ENCODE results near the gene C1orf232. TPM values are rescaled to one million over a fixed set of nuclear protein-coding genes. Genes with fewer than 3 reads are reported as not detected.

C1orf232 gene
- polyA plus RNA-seq, 2 of the 4 experiments (the other 2 are of a cell fraction), result not detected

DNA sequence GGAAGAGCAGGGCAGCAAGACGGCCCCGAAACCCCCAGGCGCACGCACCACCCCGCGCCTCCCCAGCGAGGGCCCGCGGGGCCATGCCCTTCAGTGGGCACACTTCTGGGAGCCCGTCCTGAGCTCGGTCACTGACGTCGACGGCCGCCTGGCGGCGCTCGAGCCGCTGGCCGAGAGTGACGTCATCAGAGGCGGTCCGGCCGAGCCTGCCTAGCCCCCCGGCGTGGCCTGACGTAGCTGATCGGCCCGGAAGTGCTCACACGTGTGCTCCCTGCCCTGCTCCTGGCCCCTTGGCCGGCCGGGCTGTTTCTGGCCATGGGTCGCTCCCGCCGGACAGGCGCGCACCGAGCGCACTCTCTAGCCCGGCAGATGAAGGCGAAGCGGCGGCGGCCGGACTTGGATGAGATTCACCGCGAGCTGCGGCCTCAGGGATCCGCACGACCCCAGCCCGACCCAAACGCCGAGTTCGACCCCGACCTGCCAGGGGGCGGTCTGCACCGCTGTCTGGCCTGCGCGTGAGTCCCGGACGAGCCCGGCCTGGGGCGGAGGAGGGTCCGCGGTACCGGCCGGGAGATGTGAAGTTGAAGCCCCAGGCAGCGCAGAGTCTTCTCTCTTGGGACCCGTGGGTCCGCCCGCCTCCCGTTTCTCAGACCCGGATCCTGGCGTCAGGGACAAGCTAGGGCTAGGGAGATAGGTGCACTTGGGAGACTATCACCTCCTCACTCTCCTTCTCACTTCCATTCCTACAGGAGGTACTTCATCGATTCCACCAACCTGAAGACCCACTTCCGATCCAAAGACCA, 1.1 kb upstream of the C1orf232 start, which contains the start of gene ZNF593 (continued):
- TF ChIP-seq FOSL2 (IDR thresholded peaks at IDR 0.05) (no peak), FOSL2 (CRISPR knock-in tag; IDR thresholded peaks at IDR 0.05) (peak; percentile 90), ZFP36 (IDR thresholded peaks at IDR 0.05; ENCODE audit: borderline replicate concordance, partially characterized antibody) (no peak), EHMT2 (IDR thresholded peaks at IDR 0.05; ENCODE audit: low read depth) (no peak), EP300 (IDR thresholded peaks at IDR 0.05) (no peak), PHF8 (IDR thresholded peaks at IDR 0.05; ENCODE audit: borderline replicate concordance, low read depth) (peak; percentile 64; the same call in 1 of the 2 replicates), SMC3 (IDR thresholded peaks at IDR 0.05) (peak; percentile 68), HOXB13 (CRISPR knock-in tag; IDR thresholded peaks at IDR 0.05; ENCODE audit: low read depth) (no peak), BHLHE40 (IDR thresholded peaks at IDR 0.05; ENCODE audit: low read depth, low read length) (no peak), RNF2 (IDR thresholded peaks at IDR 0.05; ENCODE audit: borderline replicate concordance, low read depth) (no peak), TFCP2L1 (CRISPR knock-in tag; IDR thresholded peaks at IDR 0.05) (no peak), ZSCAN20 (CRISPR knock-in tag; IDR thresholded peaks at IDR 0.05) (no peak), RFX5 (IDR thresholded peaks at IDR 0.05) (0 out of 2 replicates have a peak, but pooled peaks have one; percentile 43), FOXS1 (CRISPR knock-in tag; IDR thresholded peaks at IDR 0.05) (no peak), MAZ (IDR thresholded peaks at IDR 0.05; ENCODE audit: borderline replicate concordance, low read depth, low read length) (0 out of 2 replicates have a peak, but pooled peaks have one; percentile 26), NR3C1 (IDR thresholded peaks at IDR 0.05) (no peak)
- TF ChIP-seq, protein P1, sequence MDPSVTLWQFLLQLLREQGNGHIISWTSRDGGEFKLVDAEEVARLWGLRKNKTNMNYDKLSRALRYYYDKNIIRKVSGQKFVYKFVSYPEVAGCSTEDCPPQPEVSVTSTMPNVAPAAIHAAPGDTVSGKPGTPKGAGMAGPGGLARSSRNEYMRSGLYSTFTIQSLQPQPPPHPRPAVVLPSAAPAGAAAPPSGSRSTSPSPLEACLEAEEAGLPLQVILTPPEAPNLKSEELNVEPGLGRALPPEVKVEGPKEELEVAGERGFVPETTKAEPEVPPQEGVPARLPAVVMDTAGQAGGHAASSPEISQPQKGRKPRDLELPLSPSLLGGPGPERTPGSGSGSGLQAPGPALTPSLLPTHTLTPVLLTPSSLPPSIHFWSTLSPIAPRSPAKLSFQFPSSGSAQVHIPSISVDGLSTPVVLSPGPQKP (IDR thresholded peaks at IDR 0.05; ENCODE audit: low read depth, low read length), result no peak
- TF ChIP-seq, protein P2, sequence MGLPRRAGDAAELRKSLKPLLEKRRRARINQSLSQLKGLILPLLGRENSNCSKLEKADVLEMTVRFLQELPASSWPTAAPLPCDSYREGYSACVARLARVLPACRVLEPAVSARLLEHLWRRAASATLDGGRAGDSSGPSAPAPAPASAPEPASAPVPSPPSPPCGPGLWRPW (IDR thresholded peaks at IDR 0.05), result no peak
- TF ChIP-seq, protein P3, sequence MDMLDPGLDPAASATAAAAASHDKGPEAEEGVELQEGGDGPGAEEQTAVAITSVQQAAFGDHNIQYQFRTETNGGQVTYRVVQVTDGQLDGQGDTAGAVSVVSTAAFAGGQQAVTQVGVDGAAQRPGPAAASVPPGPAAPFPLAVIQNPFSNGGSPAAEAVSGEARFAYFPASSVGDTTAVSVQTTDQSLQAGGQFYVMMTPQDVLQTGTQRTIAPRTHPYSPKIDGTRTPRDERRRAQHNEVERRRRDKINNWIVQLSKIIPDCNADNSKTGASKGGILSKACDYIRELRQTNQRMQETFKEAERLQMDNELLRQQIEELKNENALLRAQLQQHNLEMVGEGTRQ (IDR thresholded peaks at IDR 0.05), result peak; percentile 38; the same call in 1 of the 2 replicates
- TF ChIP-seq, protein P4, sequence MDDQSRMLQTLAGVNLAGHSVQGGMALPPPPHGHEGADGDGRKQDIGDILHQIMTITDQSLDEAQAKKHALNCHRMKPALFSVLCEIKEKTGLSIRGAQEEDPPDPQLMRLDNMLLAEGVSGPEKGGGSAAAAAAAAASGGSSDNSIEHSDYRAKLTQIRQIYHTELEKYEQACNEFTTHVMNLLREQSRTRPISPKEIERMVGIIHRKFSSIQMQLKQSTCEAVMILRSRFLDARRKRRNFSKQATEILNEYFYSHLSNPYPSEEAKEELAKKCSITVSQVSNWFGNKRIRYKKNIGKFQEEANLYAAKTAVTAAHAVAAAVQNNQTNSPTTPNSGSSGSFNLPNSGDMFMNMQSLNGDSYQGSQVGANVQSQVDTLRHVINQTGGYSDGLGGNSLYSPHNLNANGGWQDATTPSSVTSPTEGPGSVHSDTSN (IDR thresholded peaks at IDR 0.05), result no peak
- TF ChIP-seq, protein P5, sequence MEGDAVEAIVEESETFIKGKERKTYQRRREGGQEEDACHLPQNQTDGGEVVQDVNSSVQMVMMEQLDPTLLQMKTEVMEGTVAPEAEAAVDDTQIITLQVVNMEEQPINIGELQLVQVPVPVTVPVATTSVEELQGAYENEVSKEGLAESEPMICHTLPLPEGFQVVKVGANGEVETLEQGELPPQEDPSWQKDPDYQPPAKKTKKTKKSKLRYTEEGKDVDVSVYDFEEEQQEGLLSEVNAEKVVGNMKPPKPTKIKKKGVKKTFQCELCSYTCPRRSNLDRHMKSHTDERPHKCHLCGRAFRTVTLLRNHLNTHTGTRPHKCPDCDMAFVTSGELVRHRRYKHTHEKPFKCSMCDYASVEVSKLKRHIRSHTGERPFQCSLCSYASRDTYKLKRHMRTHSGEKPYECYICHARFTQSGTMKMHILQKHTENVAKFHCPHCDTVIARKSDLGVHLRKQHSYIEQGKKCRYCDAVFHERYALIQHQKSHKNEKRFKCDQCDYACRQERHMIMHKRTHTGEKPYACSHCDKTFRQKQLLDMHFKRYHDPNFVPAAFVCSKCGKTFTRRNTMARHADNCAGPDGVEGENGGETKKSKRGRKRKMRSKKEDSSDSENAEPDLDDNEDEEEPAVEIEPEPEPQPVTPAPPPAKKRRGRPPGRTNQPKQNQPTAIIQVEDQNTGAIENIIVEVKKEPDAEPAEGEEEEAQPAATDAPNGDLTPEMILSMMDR (IDR thresholded peaks at IDR 0.05), result peak; percentile 77
- TF ChIP-seq, protein P6, sequence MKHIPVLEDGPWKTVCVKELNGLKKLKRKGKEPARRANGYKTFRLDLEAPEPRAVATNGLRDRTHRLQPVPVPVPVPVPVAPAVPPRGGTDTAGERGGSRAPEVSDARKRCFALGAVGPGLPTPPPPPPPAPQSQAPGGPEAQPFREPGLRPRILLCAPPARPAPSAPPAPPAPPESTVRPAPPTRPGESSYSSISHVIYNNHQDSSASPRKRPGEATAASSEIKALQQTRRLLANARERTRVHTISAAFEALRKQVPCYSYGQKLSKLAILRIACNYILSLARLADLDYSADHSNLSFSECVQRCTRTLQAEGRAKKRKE (CRISPR knock-in tag; IDR thresholded peaks at IDR 0.05; ENCODE audit: low read depth), result no peak

Measured in A549 (cell line).